HL-60 (cell line): ENCODE data around the gene OBSL1.

ENCODE experiments used
- CTCF ChIP-seq: IDR thresholded peaks from one replicate; pipeline ENCODE4 v1.5.1; 2011; ENCODE audit warnings: low read length, control low read depth, inconsistent platforms; ENCODE audit not compliant: insufficient read depth
- POLR2AphosphoS5 ChIP-seq: IDR thresholded peaks from 2 replicates; pipeline ENCODE4 v1.6.1; 2012; ENCODE audit warnings: low read depth
- REST ChIP-seq: IDR thresholded peaks from 2 replicates; pipeline ENCODE4 v1.6.1; 2012; ENCODE audit warnings: low read depth; ENCODE audit not compliant: insufficient replicate concordance

- TF ChIP-seq POLR2AphosphoS5 (no peak), CTCF (no peak), REST (no peak)
Observed at GRCh38 chr2:219553463-219553963, 17.8 kb downstream of the OBSL1 start.
